Neural progenitor cell (in vitro differentiated cells): ENCODE results near the gene BTBD7. TPM values are rescaled to one million over a fixed set of nuclear protein-coding genes. Genes with fewer than 3 reads are reported as not detected.

ENCODE experiments used
- DNase-seq: peaks from one replicate; pipeline ENCODE4 v3.0.0-alpha.2; 2016; ENCODE audit warnings: low spot score
- H2AFZ ChIP-seq: fragments of 200-600 bp; sonication (generic); replicated peaks from 2 replicates; pipeline ENCODE4 v1.6.1; 2016; ENCODE audit warnings: antibody characterized with exemption
- H3F3A ChIP-seq: fragments of 200-600 bp; sonication (generic); 2 replicates; pipeline ENCODE4 v1.6.1; 2016; ENCODE audit warnings: antibody characterized with exemption, low read depth
- H3K27ac ChIP-seq: fragments of 200-600 bp; sonication (generic); 2 replicates; pipeline ENCODE4 v1.5.1; 2016; ENCODE audit warnings: mild to moderate bottlenecking
- H3K27me3 ChIP-seq: fragments of 200-600 bp; sonication (generic); 2 replicates; pipeline ENCODE4 v1.6.1; 2016; ENCODE audit warnings: mild to moderate bottlenecking, moderate library complexity
- H3K36me3 ChIP-seq: fragments of 200-600 bp; sonication (generic); 2 replicates; pipeline ENCODE4 v1.5.1; 2016
- H3K4me1 ChIP-seq: fragments of 200-600 bp; sonication (generic); 2 replicates; pipeline ENCODE4 v1.6.1; 2016; ENCODE audit warnings: mixed run types
- H3K4me2 ChIP-seq: fragments of 200-600 bp; sonication (generic); 2 replicates; pipeline ENCODE4 v1.6.1; 2016
- H3K4me3 ChIP-seq: fragments of 200-600 bp; sonication (generic); 2 replicates; pipeline ENCODE4 v1.5.1; 2016
- H3K79me2 ChIP-seq: fragments of 200-600 bp; sonication (generic); 2 replicates; pipeline ENCODE4 v1.6.1; 2016; ENCODE audit warnings: low read depth
- H3K9ac ChIP-seq: fragments of 200-600 bp; sonication (generic); 2 replicates; pipeline ENCODE4 v1.6.1; 2016
- H3K9me3 ChIP-seq: fragments of 200-600 bp; sonication (generic); 2 replicates; pipeline ENCODE4 v1.5.1; 2016; ENCODE audit warnings: low read depth
- H4K20me1 ChIP-seq: fragments of 200-600 bp; sonication (generic); 2 replicates; pipeline ENCODE4 v1.6.1; 2016; ENCODE audit warnings: low read depth
- H3K27ac Mint-ChIP-seq: 3 replicates; pipeline ENCODE4 v1.8.0; 2021; ENCODE audit warnings: mixed read lengths
- H3K27me3 Mint-ChIP-seq: 2 replicates; pipeline ENCODE4 v1.8.0; 2022; ENCODE audit warnings: low read depth, mild to moderate bottlenecking, inconsistent platforms, moderate library complexity, mixed read lengths; ENCODE audit not compliant: insufficient read depth
- H3K36me3 Mint-ChIP-seq: 3 replicates; pipeline ENCODE4 v1.8.0; 2021; ENCODE audit warnings: mixed read lengths
- H3K4me1 Mint-ChIP-seq: 3 replicates; pipeline ENCODE4 v1.8.0; 2021; ENCODE audit warnings: mixed read lengths
- H3K4me3 Mint-ChIP-seq: 3 replicates; pipeline ENCODE4 v1.8.0; 2021; ENCODE audit warnings: mild to moderate bottlenecking, moderate library complexity, mixed read lengths
- H3K9me3 Mint-ChIP-seq: 3 replicates; pipeline ENCODE4 v1.8.0; 2020; ENCODE audit warnings: mixed read lengths
- EZH2 ChIP-seq: fragments of 200-600 bp; sonication (generic); IDR thresholded peaks from 2 replicates; pipeline ENCODE4 v1.6.1; 2017; ENCODE audit warnings: antibody characterized with exemption, mild to moderate bottlenecking, moderate library complexity
- EZH2phosphoT487 ChIP-seq: fragments of 200-600 bp; sonication (generic); IDR thresholded peaks from 2 replicates; pipeline ENCODE4 v1.6.1; 2017; ENCODE audit warnings: antibody characterized with exemption
- total RNA-seq: library from RNA; depleted of rRNA; stranded (reverse); fragments of >200 nt; gene quantifications from 2 replicates; pipeline ENCODE4 v1.2.3, GENCODE V29; 2015; ENCODE audit warnings: low replicate concordance
- TF ChIP-seq, protein P1 (sequence below): fragments of 200-600 bp; sonication (generic); IDR thresholded peaks from 2 replicates; pipeline ENCODE4 v1.5.1; 2017; ENCODE audit warnings: antibody characterized with exemption, mild to moderate bottlenecking

The BTBD7 gene
- total RNA-seq, 1 donor from 2014 or later = 44.7 TPM

DNA sequence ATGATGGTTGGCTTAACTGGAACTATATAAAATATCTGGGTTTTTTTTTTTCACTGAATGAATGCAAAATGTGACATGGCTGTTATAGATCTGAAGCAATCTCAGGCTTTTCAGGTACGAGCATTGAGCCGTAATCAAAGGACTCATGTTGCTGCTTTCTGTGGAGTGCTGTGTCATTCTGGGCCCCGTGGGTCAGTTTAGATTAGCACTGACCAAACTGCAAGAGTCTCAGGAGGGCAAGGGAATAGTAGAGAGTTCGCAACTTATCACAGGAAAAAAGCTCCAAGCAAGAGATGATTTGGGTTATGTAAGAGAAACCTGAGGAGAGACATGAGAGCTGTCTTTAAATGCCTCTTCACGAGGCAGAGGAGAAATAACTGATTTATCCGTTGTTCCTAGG lies 66.7 kb downstream of the BTBD7 start:
- H3K4me1 ChIP-seq = peaks cover 6% of the 10 kb centered on the region
- no peak overlapping the region for H3K27ac Mint-ChIP-seq
- TF ChIP-seq, protein P1, sequence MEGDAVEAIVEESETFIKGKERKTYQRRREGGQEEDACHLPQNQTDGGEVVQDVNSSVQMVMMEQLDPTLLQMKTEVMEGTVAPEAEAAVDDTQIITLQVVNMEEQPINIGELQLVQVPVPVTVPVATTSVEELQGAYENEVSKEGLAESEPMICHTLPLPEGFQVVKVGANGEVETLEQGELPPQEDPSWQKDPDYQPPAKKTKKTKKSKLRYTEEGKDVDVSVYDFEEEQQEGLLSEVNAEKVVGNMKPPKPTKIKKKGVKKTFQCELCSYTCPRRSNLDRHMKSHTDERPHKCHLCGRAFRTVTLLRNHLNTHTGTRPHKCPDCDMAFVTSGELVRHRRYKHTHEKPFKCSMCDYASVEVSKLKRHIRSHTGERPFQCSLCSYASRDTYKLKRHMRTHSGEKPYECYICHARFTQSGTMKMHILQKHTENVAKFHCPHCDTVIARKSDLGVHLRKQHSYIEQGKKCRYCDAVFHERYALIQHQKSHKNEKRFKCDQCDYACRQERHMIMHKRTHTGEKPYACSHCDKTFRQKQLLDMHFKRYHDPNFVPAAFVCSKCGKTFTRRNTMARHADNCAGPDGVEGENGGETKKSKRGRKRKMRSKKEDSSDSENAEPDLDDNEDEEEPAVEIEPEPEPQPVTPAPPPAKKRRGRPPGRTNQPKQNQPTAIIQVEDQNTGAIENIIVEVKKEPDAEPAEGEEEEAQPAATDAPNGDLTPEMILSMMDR = no peak
- TF ChIP-seq EZH2 (no peak), EZH2phosphoT487 (no peak)

DNA sequence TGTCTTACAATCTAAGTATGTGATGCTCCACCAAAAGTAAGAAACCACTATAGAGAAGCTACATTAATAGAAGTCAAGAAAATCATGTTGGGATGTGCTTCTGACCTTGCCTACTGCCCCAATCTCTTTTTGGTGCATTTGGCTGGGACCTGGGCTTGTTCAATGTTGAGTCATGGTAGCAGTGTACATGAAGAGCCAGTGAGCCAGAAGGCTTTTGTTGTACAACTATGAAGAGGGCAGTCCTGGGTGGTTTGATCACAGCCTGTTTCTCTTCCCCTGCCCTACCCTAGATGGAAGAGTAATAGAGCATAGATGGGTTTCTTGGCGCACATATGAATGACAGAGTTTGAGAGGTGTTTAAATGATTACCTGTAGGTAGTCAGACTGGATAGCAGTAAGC lies 69.4 kb downstream of the BTBD7 start:
- H3K4me1 Mint-ChIP-seq = peaks cover 5% of the 10 kb centered on the region
- no peaks in the 10 kb centered on the region for H3K27me3 Mint-ChIP-seq
- H3K4me2 ChIP-seq = no peak overlapping the region
- peaks cover 7% of the 10 kb centered on the region for H3K36me3 ChIP-seq
- H3K79me2 ChIP-seq = peaks cover 25% of the 10 kb centered on the region
- no peaks in the 10 kb centered on the region for H3F3A ChIP-seq
- no peaks in the 10 kb centered on the region for H3K4me1 ChIP-seq
- H3K4me3 Mint-ChIP-seq = no peak overlapping the region
- H3K36me3 Mint-ChIP-seq = peaks cover 5% of the 10 kb centered on the region
- no peak for TF ChIP-seq EZH2phosphoT487
- TF ChIP-seq, protein P1 = no peak
- TF ChIP-seq EZH2 = no peak
- H3K9me3 Mint-ChIP-seq = no peaks in the 10 kb centered on the region
- H3K27ac ChIP-seq = no peak overlapping the region
- H3K27ac Mint-ChIP-seq = no peak overlapping the region
- no peak overlapping the region for H3K9ac ChIP-seq
- no peak overlapping the region for H3K4me3 ChIP-seq
- H4K20me1 ChIP-seq = peaks cover 23% of the 10 kb centered on the region
- no peaks in the 10 kb centered on the region for H3K27me3 ChIP-seq
- H2AFZ ChIP-seq = no peak overlapping the region
- no peak for DNase-seq
- no peaks in the 10 kb centered on the region for H3K9me3 ChIP-seq

More for the DNA sequence above, 66.7 kb downstream of the BTBD7 start:
- Histone ChIP-seq H3K9ac (no peak overlapping the region), H3K9me3 (no peaks in the 10 kb centered on the region), H3K27me3 (no peaks in the 10 kb centered on the region), H3K79me2 (peaks cover 30% of the 10 kb centered on the region), H3K36me3 (peaks cover 6% of the 10 kb centered on the region), H3F3A (peaks cover 4% of the 10 kb centered on the region), H3K4me2 (no peak overlapping the region), H4K20me1 (peaks cover 45% of the 10 kb centered on the region), H2AFZ (no peak overlapping the region), H3K27ac (no peak overlapping the region), H3K4me3 (no peak overlapping the region)
- Mint-ChIP-seq H3K4me3 (no peak overlapping the region), H3K36me3 (peaks cover 5% of the 10 kb centered on the region), H3K27me3 (no peaks in the 10 kb centered on the region), H3K4me1 (peaks cover 9% of the 10 kb centered on the region), H3K9me3 (no peaks in the 10 kb centered on the region)
- no peak for DNase-seq

DNA sequence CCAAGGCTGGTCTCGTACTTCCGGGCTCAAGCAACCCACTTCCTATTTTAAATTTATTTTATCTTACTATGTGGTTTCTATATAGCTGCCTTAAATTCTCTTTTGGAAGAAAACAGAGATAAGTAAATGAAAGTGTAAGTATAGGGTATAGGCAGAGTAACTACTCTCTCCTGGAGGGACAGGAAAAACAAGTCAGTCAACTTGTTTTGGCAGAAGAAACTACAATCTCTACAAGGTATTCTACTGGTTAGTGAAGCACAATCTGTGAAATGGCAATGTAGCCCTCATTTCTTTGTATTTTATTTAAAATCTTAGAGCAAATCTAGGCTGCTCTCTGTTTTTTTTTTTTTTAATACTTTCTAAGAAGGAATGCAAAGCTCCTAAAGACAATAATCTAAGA lies 70.4 kb downstream of the BTBD7 start:
- Histone ChIP-seq H3K9me3 (no peaks in the 10 kb centered on the region), H3K36me3 (peaks cover 10% of the 10 kb centered on the region), H3K27ac (no peak overlapping the region), H3K4me3 (no peak overlapping the region), H3F3A (no peaks in the 10 kb centered on the region), H3K4me2 (no peak overlapping the region), H3K4me1 (no peaks in the 10 kb centered on the region), H4K20me1 (peaks cover 19% of the 10 kb centered on the region), H3K79me2 (peaks cover 19% of the 10 kb centered on the region), H2AFZ (no peak overlapping the region), H3K9ac (no peak overlapping the region), H3K27me3 (no peaks in the 10 kb centered on the region)
- no peak overlapping the region for H3K4me3 Mint-ChIP-seq
- H3K4me1 Mint-ChIP-seq = peaks cover 5% of the 10 kb centered on the region
- no peaks in the 10 kb centered on the region for H3K27me3 Mint-ChIP-seq
- no peak for DNase-seq
- no peak overlapping the region for H3K27ac Mint-ChIP-seq
- no peaks in the 10 kb centered on the region for H3K9me3 Mint-ChIP-seq
- no peak for TF ChIP-seq EZH2phosphoT487
- no peak for TF ChIP-seq EZH2
- TF ChIP-seq, protein P1 = no peak
- H3K36me3 Mint-ChIP-seq = peaks cover 5% of the 10 kb centered on the region
